Astrocyte of the spinal cord (primary cell): Measurements from ENCODE around the gene P4HTM.

ENCODE experiments used
- DNase-seq: peaks from one replicate; pipeline ENCODE4 v3.0.0; 2011; ENCODE audit warnings: low read depth, low spot score
- H3K4me3 ChIP-seq: 2 replicates; pipeline ENCODE4 v1.5.1; 2011; ENCODE audit warnings: low read depth, mild to moderate bottlenecking, low read length, moderate library complexity
- CTCF ChIP-seq: IDR thresholded peaks from 2 replicates; pipeline ENCODE4 v1.5.1; 2012; ENCODE audit warnings: low read depth, mild to moderate bottlenecking, low read length, inconsistent platforms
- in situ Hi-C: cut with HindIII; loops from 2 replicates; pipeline ENCODE4 v1.10.0; 2017; ENCODE audit warnings: low sequenced_read_pairs

Gene P4HTM

DNA sequence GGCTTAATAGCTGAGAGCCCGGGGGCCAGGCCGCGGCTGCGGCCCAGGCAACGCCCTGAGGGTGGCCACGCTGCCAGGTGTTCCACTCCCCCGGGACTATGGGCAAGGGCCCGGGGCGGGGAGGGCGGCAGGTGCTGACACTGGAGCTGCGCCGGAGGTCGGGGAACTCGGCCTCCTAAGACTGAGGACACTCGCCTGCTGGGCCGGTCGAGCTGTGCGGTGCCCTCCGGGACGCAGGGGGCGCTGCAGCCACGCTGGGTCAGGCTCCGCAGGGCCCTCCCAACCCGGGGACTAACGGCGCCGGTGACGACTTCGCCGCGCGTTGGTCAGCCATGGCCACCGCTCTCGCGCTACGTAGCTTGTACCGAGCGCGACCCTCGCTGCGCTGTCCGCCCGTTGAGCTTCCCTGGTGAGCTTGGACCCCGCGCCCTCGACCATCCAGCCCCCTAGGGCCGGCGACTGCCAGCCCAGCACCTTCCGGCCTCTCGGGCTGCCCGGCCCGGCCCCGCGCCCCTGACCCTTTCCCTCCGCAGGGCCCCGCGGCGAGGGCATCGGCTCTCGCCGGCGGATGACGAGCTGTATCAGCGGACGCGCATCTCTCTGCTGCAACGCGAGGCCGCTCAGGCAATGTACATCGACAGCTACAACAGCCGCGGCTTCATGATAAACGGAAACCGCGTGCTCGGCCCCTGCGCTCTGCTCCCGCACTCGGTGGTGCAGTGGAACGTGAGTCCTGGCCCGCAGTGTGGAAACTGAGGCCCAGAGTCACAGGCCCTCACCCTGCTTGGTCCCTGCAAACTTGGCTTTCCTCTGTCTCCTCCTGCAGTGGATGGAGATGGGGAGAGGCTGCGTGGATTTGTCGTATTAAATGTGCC is 32.0 kb downstream of the P4HTM start, which contains the start of gene NDUFAF3:
Gene NDUFAF3, plus strand, starts transcription at position 309 of the 875 bp plus-strand sequence. Its CDS starts 24 bp downstream, at position 333.
- DNase-seq, result peak; percentile 95
- peak within 1 kb of the TSS; percentile 86 for H3K4me3 ChIP-seq
- TF ChIP-seq CTCF, result peak; percentile 86
- in situ Hi-C loops, result no loop called here

GRCh38 chr3:49022688-49023171 is 32.7 kb downstream of the P4HTM start:
- in situ Hi-C loops, result no loop called here
- H3K4me3 ChIP-seq, result peak overlapping the region; percentile 86
- no peak for DNase-seq
- TF ChIP-seq CTCF, result no peak

- TF ChIP-seq CTCF, result no peak
- H3K4me3 ChIP-seq, result no peak overlapping the region
- in situ Hi-C loops, result no loop called here
- DNase-seq, result no peak
These were observed 33.7 kb downstream of the P4HTM start for GRCh38 chr3:49023775-49024174.

DNA sequence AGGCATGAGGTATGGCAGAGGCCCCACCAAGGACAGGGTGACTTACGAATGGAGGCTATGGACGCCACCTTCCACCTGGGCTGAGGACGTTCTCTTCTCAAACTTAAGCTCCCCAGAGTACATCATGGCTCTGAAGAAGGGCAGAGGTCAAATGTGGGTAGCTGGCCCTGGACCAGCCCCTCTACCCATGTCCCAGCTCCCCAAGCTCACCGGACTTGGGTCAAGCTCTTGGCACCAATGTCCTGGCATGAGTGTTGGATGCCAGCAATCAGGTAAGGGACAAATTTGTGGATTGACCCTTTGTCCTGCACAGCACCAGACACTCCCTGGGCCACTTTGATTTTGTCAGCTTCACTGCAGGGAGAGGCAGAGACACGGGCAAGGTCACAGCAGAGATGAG is 34.4 kb downstream of the P4HTM start:
- no peak overlapping the region for H3K4me3 ChIP-seq
- no peak for TF ChIP-seq CTCF
- in situ Hi-C loops, result no loop called here
- no peak for DNase-seq

DNA sequence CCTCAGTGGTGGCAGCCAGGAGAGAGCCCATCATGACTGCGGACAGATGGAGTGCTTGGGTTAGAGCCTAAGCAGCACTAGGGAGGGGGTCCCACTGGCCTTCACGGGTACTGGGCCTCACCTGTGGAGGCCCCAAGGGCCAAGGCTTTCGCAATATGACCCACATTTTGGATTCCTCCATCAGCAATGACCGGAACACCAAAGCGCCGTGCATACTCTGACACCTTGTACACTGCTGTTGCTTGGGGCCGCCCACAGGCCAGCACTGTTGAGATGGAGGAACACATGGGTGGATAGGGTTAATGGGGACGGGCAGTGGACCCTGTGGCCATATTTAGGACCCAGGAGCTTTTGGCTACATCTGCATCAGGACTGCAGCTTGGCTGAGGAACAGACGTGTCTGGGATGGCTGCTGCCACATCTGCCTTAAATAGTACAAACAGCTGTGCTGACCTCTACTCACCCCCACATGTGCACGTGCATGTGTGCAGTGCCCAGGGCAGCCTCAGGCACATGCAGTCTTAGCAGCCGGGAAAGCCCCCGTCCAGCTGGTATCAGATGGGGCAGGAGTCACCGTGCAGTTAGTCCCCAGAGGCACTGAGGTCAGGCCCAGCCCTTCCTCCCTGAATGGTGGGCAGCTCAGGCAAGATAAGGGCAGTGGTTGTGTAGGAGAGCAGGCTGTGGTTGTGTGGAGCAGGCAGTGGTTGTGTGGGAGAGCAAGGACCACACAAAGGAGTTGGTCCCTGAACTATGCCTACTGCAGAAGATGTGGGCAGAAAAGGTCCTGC is 35.2 kb downstream of the P4HTM start:
- no peak for DNase-seq
- no peak for TF ChIP-seq CTCF

DNA sequence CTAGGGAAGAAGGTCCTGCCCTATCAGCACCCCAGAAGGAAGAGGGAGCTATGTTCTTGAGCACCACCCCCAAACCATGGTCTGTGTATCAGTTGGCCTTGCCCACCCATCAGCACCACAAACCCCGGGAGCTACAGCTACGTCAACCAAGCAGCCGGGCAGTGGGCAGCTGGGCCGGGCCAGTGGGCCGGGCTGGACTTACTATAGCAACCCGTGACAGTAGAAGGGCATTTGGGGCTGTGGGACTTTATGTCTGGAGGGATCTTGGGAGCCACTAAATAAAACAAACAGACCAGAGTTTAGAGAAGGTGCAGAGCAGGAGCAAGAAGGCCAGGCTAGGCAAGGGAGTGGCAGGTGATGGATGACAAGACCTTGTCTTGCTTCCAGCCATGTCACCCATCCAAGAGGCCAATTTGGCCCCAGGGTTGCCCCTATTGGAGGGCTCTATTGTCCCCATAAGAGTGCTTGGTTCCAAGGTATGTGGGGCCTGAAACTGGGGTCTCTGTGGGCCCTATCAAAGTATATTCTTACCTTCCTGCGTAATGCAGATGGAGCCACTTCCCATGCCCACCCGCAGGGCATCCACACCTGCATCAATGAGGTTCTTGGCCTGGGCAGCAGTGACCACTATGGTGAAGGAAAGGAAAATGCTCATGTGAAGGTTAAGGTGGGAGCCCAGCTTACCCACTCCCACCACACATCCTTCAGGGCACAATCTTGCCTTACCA is 35.9 kb downstream of the P4HTM start:
- no peak for TF ChIP-seq CTCF
- H3K4me3 ChIP-seq, result no peak overlapping the region
- in situ Hi-C loops, result no loop called here
- DNase-seq, result no peak

More for the DNA sequence above, 35.2 kb downstream of the P4HTM start:
- in situ Hi-C loops, result no loop called here
- no peak overlapping the region for H3K4me3 ChIP-seq
